ENCODE results near the gene TMEM132D.

The TMEM132D gene

DNA sequence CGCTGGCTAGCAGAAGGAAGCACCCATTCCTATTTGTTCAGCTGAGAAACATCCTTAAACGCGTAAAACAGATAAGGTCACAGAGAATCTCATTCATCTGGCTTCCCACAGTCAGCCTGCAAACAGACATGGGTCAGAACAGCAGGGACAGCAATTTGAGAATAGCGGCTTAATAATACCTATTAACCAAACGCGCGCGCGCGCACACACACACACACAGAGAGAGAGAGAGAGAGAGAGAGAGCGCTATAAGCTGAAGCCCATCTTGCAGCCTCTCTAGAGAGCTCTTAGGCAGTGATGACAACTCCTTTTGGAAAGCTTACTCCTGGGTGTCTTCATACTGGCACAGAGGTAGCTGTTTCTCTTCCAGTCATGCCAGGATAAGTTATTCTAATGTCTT is 26.4 kb downstream of the TMEM132D start:
- no peak overlapping the region for H3K4me3 ChIP-seq (ENCODE audit: control insufficient read depth, low read depth, low read length)
- DNase-seq (ENCODE audit: low read depth): no peak
- TF ChIP-seq, protein P1, sequence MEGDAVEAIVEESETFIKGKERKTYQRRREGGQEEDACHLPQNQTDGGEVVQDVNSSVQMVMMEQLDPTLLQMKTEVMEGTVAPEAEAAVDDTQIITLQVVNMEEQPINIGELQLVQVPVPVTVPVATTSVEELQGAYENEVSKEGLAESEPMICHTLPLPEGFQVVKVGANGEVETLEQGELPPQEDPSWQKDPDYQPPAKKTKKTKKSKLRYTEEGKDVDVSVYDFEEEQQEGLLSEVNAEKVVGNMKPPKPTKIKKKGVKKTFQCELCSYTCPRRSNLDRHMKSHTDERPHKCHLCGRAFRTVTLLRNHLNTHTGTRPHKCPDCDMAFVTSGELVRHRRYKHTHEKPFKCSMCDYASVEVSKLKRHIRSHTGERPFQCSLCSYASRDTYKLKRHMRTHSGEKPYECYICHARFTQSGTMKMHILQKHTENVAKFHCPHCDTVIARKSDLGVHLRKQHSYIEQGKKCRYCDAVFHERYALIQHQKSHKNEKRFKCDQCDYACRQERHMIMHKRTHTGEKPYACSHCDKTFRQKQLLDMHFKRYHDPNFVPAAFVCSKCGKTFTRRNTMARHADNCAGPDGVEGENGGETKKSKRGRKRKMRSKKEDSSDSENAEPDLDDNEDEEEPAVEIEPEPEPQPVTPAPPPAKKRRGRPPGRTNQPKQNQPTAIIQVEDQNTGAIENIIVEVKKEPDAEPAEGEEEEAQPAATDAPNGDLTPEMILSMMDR (conservative IDR thresholded peaks at IDR 0.05; ENCODE audit: control insufficient read depth, insufficient read depth, low read depth, low read length): no peak

DNA sequence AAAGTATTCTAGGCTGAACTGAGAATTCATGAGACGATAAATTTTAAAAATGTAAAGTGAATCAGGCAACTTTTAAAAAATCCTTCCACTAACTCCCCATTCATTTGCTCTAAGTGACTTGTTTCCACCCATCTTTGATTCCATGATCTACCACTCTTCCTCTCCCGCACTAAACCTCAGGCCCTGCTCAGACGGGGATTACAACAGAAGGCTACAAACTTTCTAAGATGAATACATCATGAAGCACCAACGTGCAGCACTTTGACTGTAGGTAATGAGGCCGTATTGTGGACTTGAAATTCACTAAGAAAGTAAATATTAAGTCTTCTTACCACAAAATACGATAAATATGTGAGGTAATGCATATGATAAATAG is 30.0 kb downstream of the TMEM132D start:
- no peak overlapping the region for H3K4me3 ChIP-seq (ENCODE audit: control insufficient read depth, low read depth, low read length)
- DNase-seq (ENCODE audit: low read depth): no peak
- TF ChIP-seq, protein P1 (conservative IDR thresholded peaks at IDR 0.05; ENCODE audit: control insufficient read depth, insufficient read depth, low read depth, low read length): no peak

DNA sequence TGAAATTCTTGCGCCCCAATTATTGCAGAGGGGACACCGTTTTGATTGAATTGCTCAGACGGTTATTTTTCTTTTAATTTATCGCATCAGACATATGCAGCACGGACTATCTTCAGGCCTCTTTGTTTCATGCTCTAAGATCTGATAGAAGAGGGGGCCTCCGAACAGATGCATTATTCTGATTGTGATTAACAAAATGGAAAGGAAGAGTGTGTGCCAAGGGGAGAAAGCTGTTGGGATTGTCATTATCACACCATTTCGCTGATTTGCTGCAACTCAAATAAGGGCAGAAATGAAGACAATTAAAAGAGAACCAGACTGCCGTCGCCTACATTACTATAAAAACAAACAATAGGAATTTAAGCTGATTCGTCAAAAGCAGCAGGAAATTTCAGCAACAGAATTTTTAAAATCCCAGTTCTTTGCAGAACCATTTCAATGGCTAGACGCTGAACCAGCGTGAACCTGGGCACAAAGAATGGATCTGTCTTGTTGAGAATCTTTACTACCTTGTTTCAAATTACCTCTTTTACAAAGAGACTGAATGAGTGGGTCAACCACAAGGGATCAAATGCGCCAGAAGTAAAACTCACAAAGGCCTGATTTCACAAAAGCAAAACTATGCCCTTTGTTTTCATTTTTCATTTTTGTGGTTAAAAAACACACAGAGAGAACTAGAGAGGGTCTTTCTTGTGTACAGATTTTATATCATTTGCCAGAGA is 30.6 kb downstream of the TMEM132D start:
- DNase-seq (ENCODE audit: low read depth): no peak
- TF ChIP-seq, protein P1 (conservative IDR thresholded peaks at IDR 0.05; ENCODE audit: control insufficient read depth, insufficient read depth, low read depth, low read length): no peak
- no peak overlapping the region for H3K4me3 ChIP-seq (ENCODE audit: control insufficient read depth, low read depth, low read length)

DNA sequence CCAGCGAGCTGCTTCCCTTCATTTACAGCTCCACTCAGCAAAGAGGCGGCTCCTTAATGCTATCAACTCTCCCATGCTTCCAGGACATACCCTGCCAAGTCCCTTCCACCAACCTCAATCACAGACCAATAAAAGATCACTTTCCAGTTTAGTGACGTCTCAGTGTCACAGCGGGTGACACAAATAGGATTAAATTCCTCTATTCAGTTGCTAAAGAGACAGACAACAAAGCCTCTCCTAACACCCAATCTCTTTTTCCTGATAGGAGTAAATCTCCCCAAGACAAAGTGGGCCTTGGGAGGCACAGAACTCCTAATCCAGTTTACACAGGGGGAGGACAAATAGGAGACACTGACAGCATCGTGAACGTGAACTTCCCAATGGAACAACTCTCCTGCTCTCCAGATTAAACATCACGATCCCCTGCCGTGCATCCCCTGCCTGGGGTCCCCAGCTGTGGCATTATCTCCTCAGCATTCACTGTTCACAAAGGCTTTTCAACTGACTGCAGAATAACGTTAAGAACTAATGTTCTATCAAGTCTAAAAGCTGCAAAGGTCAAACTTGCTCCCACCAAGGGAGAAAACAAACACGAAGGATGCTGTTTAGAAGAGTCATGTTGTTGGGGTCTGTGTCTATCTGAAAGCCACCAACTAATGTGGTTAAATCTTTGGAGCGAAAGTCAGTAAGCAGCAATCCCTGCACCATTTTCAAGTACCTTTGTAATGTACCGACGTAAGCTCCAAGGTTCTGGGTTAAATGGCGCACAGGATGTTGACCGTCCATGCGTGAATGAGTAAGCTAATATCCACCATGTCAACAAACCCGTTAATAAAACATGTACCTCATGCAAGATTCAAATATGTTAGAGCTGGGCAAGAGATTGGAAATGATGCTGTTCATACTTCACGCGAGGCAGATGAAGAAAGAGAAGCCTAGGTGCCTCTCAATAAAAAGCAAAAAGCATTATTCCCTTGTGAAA is 31.5 kb downstream of the TMEM132D start:
- TF ChIP-seq, protein P1 (conservative IDR thresholded peaks at IDR 0.05; ENCODE audit: control insufficient read depth, insufficient read depth, low read depth, low read length): no peak
- no peak for DNase-seq (ENCODE audit: low read depth)
- H3K4me3 ChIP-seq (ENCODE audit: control insufficient read depth, low read depth, low read length): no peak overlapping the region

DNA sequence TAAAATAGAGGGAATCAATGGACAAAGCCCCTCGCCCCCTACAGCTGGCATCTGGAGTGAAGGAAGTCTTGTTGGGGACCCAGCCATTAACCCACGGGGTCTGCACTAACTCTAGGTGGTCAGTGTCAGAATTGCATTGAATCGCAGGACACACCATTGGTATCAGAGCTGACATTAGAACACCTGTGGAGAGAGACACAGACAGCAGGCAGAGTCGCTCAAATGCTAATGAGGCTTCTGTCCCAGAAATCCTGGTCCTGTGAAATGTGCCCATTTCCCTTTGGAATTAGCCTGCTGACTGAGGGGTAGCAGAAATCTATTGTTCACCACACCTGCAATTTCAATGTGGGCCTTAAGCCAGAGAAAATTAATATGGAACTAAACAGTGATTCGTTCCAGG is 33.0 kb downstream of the TMEM132D start:
- DNase-seq (ENCODE audit: low read depth): no peak
- TF ChIP-seq, protein P1 (conservative IDR thresholded peaks at IDR 0.05; ENCODE audit: control insufficient read depth, insufficient read depth, low read depth, low read length): no peak
- no peak overlapping the region for H3K4me3 ChIP-seq (ENCODE audit: control insufficient read depth, low read depth, low read length)

DNA sequence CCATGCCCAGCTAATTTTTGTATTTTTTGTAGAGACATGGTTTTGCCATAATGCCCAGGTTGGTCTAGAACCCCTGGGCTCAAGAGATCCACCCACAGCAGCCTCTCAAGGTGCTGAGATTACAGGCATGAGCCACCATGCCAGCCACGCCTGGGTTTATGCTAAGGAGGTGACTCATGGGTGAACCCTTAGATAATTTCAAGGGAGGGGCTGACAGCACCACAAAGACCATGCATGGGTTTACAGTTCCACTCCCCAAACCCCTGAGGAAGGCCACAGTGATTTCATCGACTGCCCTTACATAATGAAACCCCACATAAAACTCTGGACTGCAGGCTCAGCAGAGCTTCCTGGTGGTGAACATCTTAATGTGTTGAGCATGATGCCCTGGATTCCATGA is 33.7 kb downstream of the TMEM132D start:
- no peak overlapping the region for H3K4me3 ChIP-seq (ENCODE audit: control insufficient read depth, low read depth, low read length)
- TF ChIP-seq, protein P1 (conservative IDR thresholded peaks at IDR 0.05; ENCODE audit: control insufficient read depth, insufficient read depth, low read depth, low read length): no peak
- no peak for DNase-seq (ENCODE audit: low read depth)

All from fibroblast of mammary gland (primary cell).